Osteocyte (in vitro differentiated cells): ENCODE measurements around the gene SSTR4. TPM values are rescaled to one million over a fixed set of nuclear protein-coding genes. Genes with fewer than 3 reads are reported as not detected.

Source experiments
- DNase-seq: peaks from one replicate; pipeline ENCODE4 v3.0.0; 2021; ENCODE audit warnings: mixed read lengths; ENCODE audit not compliant: unreplicated experiment; ENCODE audit errors: extremely low spot score
- H3K27ac Mint-ChIP-seq: one replicate; pipeline ENCODE4 v1.8.0; 2021; ENCODE audit warnings: mild to moderate bottlenecking, mixed read lengths; ENCODE audit not compliant: unreplicated experiment
- H3K27me3 Mint-ChIP-seq: one replicate; pipeline ENCODE4 v1.8.0; 2021; ENCODE audit warnings: mixed read lengths; ENCODE audit not compliant: unreplicated experiment
- H3K36me3 Mint-ChIP-seq: one replicate; pipeline ENCODE4 v1.8.0; 2021; ENCODE audit warnings: mixed read lengths; ENCODE audit not compliant: unreplicated experiment
- H3K4me1 Mint-ChIP-seq: one replicate; pipeline ENCODE4 v1.8.0; 2021; ENCODE audit warnings: mixed read lengths; ENCODE audit not compliant: unreplicated experiment
- H3K4me3 Mint-ChIP-seq: one replicate; pipeline ENCODE4 v1.8.0; 2021; ENCODE audit warnings: mild to moderate bottlenecking, moderate library complexity, mixed read lengths; ENCODE audit not compliant: unreplicated experiment
- H3K9me3 Mint-ChIP-seq: one replicate; pipeline ENCODE4 v1.8.0; 2021; ENCODE audit warnings: mixed read lengths; ENCODE audit not compliant: unreplicated experiment
- CTCF ChIP-seq: fragments of 200-600 bp; sonication (generic); IDR thresholded peaks from 2 replicates; pipeline ENCODE4 v1.5.0; 2021; ENCODE audit warnings: antibody characterized with exemption, mild to moderate bottlenecking, moderate library complexity
- total RNA-seq: library from RNA; stranded (reverse); gene quantifications from 2 replicates; pipeline ENCODE4 v1.2.1, GENCODE V29; 2021

Gene SSTR4
- total RNA-seq, 1 donor from 2014 or later, result not detected

- Mint-ChIP-seq H3K9me3 (no peaks in the 10 kb centered on the region), H3K4me1 (peaks cover 5% of the 10 kb centered on the region), H3K27me3 (no peaks in the 10 kb centered on the region), H3K4me3 (no peak overlapping the region), H3K27ac (no peak overlapping the region), H3K36me3 (no peaks in the 10 kb centered on the region)
- no peak for TF ChIP-seq CTCF
- DNase-seq, result no peak
Observed at GRCh38 chr20:23028392-23028791, 6.7 kb upstream of the SSTR4 start.

- DNase-seq, result no peak
- no peak for TF ChIP-seq CTCF
- no peak overlapping the region for H3K27ac Mint-ChIP-seq
- no peaks in the 10 kb centered on the region for H3K36me3 Mint-ChIP-seq
- H3K4me1 Mint-ChIP-seq, result peaks cover 5% of the 10 kb centered on the region
- H3K9me3 Mint-ChIP-seq, result no peaks in the 10 kb centered on the region
- H3K4me3 Mint-ChIP-seq, result no peak overlapping the region
- H3K27me3 Mint-ChIP-seq, result no peaks in the 10 kb centered on the region
Observed at GRCh38 chr20:23029324-23029723, 5.8 kb upstream of the SSTR4 start.

- DNase-seq, result no peak
- H3K4me3 Mint-ChIP-seq, result no peak overlapping the region
- H3K27me3 Mint-ChIP-seq, result no peaks in the 10 kb centered on the region
- H3K36me3 Mint-ChIP-seq, result no peaks in the 10 kb centered on the region
- no peak for TF ChIP-seq CTCF
- peaks cover 5% of the 10 kb centered on the region for H3K4me1 Mint-ChIP-seq
- H3K9me3 Mint-ChIP-seq, result no peaks in the 10 kb centered on the region
- no peak overlapping the region for H3K27ac Mint-ChIP-seq
Observed at GRCh38 chr20:23031346-23031745, 3.8 kb upstream of the SSTR4 start.

GRCh38 chr20:23032056-23032749 lies 2.9 kb upstream of the SSTR4 start:
- Mint-ChIP-seq H3K9me3 (no peaks in the 10 kb centered on the region), H3K4me3 (no peak overlapping the region), H3K27ac (no peak overlapping the region), H3K4me1 (peaks cover 5% of the 10 kb centered on the region), H3K36me3 (no peaks in the 10 kb centered on the region), H3K27me3 (no peaks in the 10 kb centered on the region)
- no peak for DNase-seq
- TF ChIP-seq CTCF, result no peak

GRCh38 chr20:23032750-23033078 lies 2.4 kb upstream of the SSTR4 start:
- Mint-ChIP-seq H3K4me3 (no peak overlapping the region), H3K4me1 (peaks cover 5% of the 10 kb centered on the region), H3K27me3 (no peaks in the 10 kb centered on the region), H3K36me3 (no peaks in the 10 kb centered on the region), H3K27ac (no peak overlapping the region), H3K9me3 (no peaks in the 10 kb centered on the region)
- no peak for DNase-seq
- no peak for TF ChIP-seq CTCF
